Measurements from ENCODE around the gene NPC1.

Gene NPC1

DNA sequence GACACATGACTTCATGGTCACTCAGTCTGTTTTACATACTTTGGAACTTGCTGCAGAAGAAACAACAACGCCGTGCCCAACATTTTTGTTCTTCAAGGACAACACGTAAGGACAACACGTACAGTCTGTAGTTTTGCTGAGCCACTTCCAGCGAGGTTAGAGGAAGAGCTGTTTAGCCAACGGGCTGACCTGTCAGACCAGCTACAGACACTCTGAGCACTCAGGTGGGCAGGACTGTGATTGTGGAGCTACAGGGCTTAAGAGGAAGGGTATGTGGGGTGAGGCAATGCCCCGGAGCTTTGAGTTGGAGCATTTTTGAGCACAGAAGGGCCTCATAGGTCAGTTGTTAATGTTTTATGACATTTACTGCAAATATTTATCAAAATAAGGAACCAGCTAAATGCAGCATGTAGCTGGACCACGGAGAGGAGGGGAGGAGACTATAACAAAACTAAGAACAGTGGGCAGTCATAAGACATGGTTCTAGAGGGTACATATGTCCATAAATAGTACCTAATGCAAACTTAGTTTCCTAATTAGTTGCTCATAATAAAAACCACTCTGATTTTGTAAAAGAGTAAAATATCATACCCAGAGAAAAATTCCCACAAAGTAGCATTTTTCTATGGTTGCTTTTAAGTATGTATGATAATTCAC, 26.3 kb upstream of the NPC1 start:
- Histone ChIP-seq H3K4me2 (ENCODE audit: low read length) (no peak overlapping the region), H4K20me1 (ENCODE audit: insufficient read depth, low read length) (no peaks in the 10 kb centered on the region), H3K9me2 (ENCODE audit: low read depth, low read length) (no peaks in the 10 kb centered on the region), H3K36me3 (ENCODE audit: insufficient read depth, low read length) (no peaks in the 10 kb centered on the region), H3K4me1 (ENCODE audit: insufficient read depth, low read length, severe bottlenecking) (no peaks in the 10 kb centered on the region), H3F3A (ENCODE audit: insufficient read depth, low read length) (no peaks in the 10 kb centered on the region), H3K9ac (ENCODE audit: low read length) (no peak overlapping the region), H3K79me2 (ENCODE audit: insufficient read depth, low read length) (no peaks in the 10 kb centered on the region), H2AFZ (ENCODE audit: low read length) (no peak overlapping the region), H3K9me3 (ENCODE audit: low read length) (no peaks in the 10 kb centered on the region), H3K4me3 (ENCODE audit: low read depth, low read length, poor library complexity, severe bottlenecking) (no peak overlapping the region), H3K27ac (ENCODE audit: low read depth, low read length, poor library complexity, severe bottlenecking) (no peak overlapping the region), H3K27me3 (ENCODE audit: insufficient read depth, low read length) (no peaks in the 10 kb centered on the region)
- TF ChIP-seq, protein P1, sequence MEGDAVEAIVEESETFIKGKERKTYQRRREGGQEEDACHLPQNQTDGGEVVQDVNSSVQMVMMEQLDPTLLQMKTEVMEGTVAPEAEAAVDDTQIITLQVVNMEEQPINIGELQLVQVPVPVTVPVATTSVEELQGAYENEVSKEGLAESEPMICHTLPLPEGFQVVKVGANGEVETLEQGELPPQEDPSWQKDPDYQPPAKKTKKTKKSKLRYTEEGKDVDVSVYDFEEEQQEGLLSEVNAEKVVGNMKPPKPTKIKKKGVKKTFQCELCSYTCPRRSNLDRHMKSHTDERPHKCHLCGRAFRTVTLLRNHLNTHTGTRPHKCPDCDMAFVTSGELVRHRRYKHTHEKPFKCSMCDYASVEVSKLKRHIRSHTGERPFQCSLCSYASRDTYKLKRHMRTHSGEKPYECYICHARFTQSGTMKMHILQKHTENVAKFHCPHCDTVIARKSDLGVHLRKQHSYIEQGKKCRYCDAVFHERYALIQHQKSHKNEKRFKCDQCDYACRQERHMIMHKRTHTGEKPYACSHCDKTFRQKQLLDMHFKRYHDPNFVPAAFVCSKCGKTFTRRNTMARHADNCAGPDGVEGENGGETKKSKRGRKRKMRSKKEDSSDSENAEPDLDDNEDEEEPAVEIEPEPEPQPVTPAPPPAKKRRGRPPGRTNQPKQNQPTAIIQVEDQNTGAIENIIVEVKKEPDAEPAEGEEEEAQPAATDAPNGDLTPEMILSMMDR (IDR thresholded peaks at IDR 0.05; ENCODE audit: low read length) = no peak
- TF ChIP-seq EZH2 (IDR thresholded peaks at IDR 0.05; ENCODE audit: borderline replicate concordance, low read length) = no peak

DNA sequence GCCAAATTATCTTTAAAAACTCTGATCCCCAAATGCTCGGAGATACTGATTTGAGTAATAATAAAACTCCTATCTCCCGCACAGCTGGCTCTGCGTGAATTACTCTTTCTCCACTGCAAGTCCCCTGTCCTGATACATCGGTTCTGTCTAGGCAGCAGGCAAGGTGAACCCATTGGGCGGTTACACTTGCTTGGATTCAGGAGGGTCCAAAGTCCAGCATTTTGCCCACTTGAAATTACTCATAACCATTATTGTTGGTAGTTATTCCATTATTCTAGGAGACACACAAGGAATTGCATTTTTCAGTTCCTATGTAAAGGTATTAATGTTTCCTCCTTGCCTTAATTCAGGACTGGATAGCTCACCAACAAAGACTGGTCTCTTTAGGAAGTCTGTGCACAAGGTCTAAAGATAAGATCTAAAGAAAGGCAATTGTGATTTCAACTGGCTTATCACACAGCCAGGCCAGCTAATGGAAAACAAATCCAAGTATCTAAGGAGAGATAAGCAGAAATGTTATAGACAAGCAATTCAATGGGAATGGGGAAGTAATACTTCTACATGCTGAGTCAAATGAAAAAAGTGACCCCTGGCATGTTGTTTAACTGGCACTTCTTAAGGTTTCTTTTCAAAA, 23.2 kb upstream of the NPC1 start:
- no peak overlapping the region for H2AFZ ChIP-seq (ENCODE audit: low read length)
- no peaks in the 10 kb centered on the region for H3K9me2 ChIP-seq (ENCODE audit: low read depth, low read length)
- no peaks in the 10 kb centered on the region for H3K9me3 ChIP-seq (ENCODE audit: low read length)
- no peaks in the 10 kb centered on the region for H3K79me2 ChIP-seq (ENCODE audit: insufficient read depth, low read length)
- no peak overlapping the region for H3K4me3 ChIP-seq (ENCODE audit: low read depth, low read length, poor library complexity, severe bottlenecking)
- no peaks in the 10 kb centered on the region for H4K20me1 ChIP-seq (ENCODE audit: insufficient read depth, low read length)
- H3K36me3 ChIP-seq (ENCODE audit: insufficient read depth, low read length) = no peaks in the 10 kb centered on the region
- no peak overlapping the region for H3K9ac ChIP-seq (ENCODE audit: low read length)
- no peaks in the 10 kb centered on the region for H3K27me3 ChIP-seq (ENCODE audit: insufficient read depth, low read length)
- H3K4me2 ChIP-seq (ENCODE audit: low read length) = no peak overlapping the region
- TF ChIP-seq EZH2 (IDR thresholded peaks at IDR 0.05; ENCODE audit: borderline replicate concordance, low read length) = no peak
- TF ChIP-seq, protein P1 (IDR thresholded peaks at IDR 0.05; ENCODE audit: low read length) = no peak
- no peaks in the 10 kb centered on the region for H3K4me1 ChIP-seq (ENCODE audit: insufficient read depth, low read length, severe bottlenecking)
- H3F3A ChIP-seq (ENCODE audit: insufficient read depth, low read length) = no peaks in the 10 kb centered on the region
- no peak overlapping the region for H3K27ac ChIP-seq (ENCODE audit: low read depth, low read length, poor library complexity, severe bottlenecking)

DNA sequence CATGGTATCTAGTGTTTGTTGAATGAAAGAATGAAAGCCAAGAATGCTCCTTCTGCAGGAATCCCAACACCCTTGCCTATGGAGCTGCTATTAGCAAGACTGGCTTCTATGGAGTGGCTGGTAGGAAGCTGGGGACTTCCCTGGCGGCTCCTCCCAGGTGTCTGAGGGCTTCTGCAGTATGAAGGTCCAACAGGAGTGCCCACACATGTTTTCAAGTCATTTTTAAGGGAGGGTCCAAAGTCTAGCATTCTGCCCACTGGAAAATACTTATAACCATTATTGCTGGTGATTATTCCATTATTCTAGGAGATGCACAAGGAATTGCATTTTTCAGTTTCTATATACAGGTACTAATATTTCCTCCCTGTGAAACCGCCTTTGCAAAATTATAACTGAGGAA, 21.9 kb upstream of the NPC1 start:
- Histone ChIP-seq H2AFZ (ENCODE audit: low read length) (no peak overlapping the region), H3K4me3 (ENCODE audit: low read depth, low read length, poor library complexity, severe bottlenecking) (no peak overlapping the region), H3K79me2 (ENCODE audit: insufficient read depth, low read length) (no peaks in the 10 kb centered on the region), H3K9me2 (ENCODE audit: low read depth, low read length) (no peaks in the 10 kb centered on the region), H3K27ac (ENCODE audit: low read depth, low read length, poor library complexity, severe bottlenecking) (no peak overlapping the region), H3K27me3 (ENCODE audit: insufficient read depth, low read length) (no peaks in the 10 kb centered on the region), H3K9me3 (ENCODE audit: low read length) (no peaks in the 10 kb centered on the region), H3F3A (ENCODE audit: insufficient read depth, low read length) (no peaks in the 10 kb centered on the region), H4K20me1 (ENCODE audit: insufficient read depth, low read length) (no peaks in the 10 kb centered on the region), H3K4me2 (ENCODE audit: low read length) (no peak overlapping the region), H3K9ac (ENCODE audit: low read length) (no peak overlapping the region), H3K4me1 (ENCODE audit: insufficient read depth, low read length, severe bottlenecking) (no peaks in the 10 kb centered on the region), H3K36me3 (ENCODE audit: insufficient read depth, low read length) (no peaks in the 10 kb centered on the region)
- TF ChIP-seq, protein P1 (IDR thresholded peaks at IDR 0.05; ENCODE audit: low read length) = no peak
- no peak for TF ChIP-seq EZH2 (IDR thresholded peaks at IDR 0.05; ENCODE audit: borderline replicate concordance, low read length)
